ENCODE measurements around the gene RNF123.

GRCh38 chr3:49738067-49738713 lies 48.8 kb downstream of the RNF123 start:
- TF ChIP-seq EZH2 (IDR thresholded peaks at IDR 0.05; ENCODE audit: low read depth) (no peak), CTCF (conservative IDR thresholded peaks at IDR 0.05) (no peak)
